ENCODE results near the gene EFR3B.

The EFR3B gene

DNA sequence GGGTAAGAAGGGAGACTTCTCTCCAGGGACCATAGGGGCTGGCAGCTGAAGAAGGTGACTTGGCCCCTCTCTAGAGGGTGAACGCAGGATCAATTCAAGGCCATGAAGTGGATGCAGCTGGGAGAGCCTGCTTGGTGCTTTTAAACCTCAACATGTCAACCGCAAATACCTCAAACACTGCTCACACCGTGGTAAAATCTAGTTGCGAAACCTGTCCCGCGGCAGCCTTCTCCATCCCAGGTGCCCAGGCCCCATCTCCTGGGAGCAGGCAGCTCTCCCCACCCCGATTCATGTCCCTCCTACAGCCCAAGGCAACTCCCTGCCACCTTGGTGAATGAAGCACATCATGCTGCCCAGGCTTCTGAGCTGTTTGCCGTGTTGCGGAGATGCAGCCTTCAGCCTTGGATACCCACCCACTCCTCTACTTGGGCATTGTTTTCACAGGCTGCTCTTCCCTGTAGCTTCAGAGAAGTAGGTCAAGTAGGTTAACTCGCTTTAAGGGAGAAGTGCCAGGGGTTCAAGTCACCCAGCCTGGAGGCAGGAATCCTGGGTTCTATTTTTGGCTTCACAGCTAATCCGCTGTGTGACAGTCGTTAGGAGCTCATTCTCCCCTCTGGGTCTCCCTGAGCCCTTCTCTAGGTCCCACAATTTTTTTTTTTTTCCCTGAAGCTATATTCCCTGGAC, 6.2 kb upstream of the EFR3B start:
- no peak for DNase-seq (ENCODE audit: low read depth in 2 of 3, low spot score in 2 of 3)

DNA sequence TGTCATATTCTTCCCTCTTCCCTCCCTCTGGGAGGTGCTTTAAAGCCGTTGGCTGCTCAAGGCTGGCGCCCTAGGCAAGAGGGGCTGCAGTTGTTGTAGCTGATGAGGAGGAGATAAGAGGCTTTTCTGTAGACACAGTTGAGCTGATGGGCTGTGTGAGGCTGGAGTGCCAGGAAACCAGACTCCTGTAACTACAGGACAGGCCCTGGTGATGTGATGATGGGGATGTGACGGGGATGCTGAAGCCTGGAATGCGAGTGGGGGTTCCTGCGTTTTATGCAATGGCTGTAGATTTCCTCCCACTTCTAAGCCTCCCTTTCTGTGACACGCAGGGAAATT, 5.7 kb upstream of the EFR3B start:
- DNase-seq (ENCODE audit: low read depth in 2 of 3, low spot score in 2 of 3), result no peak

DNA sequence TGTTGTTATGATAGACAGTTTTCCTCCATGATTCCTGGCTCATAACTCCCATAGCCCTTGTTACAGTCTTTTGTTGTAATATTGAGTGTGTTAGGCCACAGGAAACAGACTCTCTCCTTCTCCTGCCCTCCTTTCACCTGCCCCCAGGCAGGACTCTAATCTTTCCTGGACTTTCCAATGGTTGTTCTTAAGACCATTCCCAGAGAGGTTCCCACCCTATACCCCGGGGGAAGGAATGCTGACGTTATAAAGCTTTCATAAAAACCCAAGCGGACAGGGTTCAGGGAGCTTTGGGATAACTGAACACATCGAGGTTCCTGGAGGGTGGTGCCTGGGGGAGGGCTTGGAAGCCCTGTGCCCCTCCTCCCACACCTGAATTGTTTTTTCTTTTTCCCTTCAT, 2.8 kb upstream of the EFR3B start:
- DNase-seq (ENCODE audit: low read depth in 2 of 3, low spot score in 2 of 3), result no peak

DNA sequence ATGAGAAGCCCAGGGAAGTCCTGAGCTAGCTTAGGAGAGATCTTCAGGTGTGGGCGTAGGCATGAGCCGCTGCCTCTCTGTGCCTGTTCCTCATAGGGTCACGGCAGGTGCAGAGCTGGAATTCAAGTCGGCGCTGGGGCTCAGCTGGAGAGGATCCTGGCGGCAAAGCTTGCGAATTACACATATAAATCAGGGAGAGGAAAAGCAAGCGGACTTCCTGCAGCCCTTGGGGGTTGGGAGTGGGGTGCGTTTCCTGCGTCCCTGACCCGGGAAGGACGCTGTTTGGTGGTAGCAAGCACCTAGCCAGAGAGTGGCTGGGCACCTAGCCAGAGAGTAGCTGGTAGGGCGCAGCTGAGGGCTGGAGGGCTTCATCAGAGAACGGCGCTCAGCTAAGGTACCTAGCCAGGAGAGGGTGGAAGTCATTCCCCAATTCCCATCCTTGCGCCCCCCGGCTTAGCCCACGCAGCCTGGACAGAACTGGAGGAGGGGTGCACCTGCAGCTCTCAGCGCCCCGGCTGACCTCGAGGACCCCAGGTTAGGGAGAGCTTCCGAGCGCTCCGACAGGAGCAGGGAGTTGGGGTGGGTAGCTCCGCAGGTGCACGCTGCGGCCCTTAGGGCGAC, 459 bp upstream of the EFR3B start:
- peak in 1 of 3 experiments; percentile 12 for DNase-seq (ENCODE audit: low read depth in 2 of 3, low spot score in 2 of 3)

DNA sequence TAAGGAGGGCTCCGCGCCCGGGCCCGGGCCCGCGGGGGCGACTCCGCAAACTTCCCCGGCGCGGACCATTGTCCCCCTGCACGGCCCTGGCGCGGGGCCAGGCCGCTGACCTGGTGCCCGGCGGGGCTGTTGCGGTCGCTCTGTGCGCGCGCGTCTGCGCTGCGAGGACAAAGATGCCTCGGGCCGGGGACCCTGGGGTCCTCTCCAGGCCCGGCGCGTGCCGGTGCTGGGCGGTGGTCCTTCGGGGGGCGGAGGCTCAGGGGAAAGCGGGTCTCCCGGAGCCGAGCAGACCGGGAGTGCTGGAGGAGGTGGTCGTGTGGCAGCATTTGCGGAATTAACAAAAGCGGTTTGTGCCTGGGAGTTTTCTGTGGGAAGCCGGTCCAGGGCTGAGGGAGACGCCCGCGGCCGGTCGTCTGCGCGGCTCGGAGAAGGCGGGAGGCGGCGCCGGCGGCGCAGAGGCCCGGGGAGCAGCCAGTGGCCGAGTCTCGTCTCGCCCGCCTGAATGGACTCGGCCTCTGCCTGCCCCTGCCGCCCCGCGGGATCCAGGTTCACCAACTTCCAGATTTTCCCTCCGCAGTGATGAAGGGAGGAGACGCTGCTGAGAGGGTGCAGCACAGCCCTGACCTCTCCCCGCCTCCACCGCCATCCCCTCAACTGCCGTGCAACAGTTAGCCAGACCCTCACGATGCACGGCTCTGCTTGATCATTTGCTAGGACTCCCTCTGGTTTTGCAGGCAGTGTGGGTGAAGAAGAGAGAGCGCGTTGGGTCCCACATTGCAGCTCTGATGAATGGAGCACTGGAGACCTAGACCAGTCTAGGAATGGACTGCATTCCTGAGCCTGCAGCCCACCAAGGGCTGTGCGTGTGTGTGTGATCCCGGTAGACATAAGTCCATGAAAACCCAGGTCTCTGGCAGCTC, 705 bp downstream of the EFR3B start:
- DNase-seq (ENCODE audit: low read depth in 2 of 3, low spot score in 2 of 3), result peak in 1 of 3 experiments; percentile 7

DNA sequence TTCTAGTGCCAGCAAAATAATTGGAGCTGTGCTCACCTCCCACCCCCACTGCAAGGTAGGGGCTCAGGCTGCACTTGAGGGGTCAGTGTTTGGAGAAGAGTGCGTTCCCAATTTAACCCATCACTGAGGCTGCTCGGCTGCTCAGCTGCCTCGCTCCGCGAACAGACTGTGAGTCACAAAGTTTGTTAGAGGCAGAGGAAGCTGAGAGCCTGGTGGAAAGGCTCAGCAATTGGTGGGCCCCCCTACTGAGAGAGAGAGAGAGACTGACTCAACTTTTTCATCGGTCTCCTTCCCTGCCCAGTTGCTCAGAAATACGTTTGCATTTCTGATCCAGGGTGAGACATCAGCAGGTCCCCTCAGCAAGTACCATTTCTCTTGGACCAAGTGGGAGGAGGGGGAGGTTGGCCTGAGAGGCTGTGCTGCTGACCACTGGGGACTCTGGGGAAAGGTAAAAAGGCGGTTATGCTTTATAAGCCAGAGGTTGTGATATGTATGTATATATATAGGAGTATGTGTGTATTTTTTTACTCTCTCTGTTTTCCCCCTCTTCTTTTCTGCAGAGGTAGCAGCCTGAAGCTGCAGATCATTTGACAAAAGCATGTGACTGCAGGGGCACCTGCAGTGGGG, 1.5 kb downstream of the EFR3B start:
- DNase-seq (ENCODE audit: low read depth in 2 of 3, low spot score in 2 of 3), result peak in 2 of 3 experiments; percentile 7 to 30

DNA sequence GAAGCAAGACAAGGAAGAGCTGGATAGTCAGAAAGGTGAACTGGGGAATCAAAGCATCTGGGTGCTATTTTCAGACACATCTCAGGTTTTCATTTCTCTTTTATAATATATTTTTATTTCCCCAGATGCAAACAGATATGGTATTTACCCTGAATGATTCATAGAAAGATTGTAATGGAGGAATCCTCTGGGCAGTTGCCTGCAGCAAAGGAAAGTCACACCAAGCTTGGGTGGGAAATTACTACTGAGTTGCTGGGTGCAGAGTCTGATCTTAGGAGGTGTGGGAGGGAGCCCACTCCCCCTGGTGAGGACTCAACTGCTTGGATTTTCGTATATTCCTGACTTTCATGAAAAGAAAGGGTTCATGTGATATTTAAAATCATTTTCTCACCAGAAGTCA, 2.1 kb downstream of the EFR3B start:
- no peak for DNase-seq (ENCODE audit: low read depth in 2 of 3, low spot score in 2 of 3)

DNA sequence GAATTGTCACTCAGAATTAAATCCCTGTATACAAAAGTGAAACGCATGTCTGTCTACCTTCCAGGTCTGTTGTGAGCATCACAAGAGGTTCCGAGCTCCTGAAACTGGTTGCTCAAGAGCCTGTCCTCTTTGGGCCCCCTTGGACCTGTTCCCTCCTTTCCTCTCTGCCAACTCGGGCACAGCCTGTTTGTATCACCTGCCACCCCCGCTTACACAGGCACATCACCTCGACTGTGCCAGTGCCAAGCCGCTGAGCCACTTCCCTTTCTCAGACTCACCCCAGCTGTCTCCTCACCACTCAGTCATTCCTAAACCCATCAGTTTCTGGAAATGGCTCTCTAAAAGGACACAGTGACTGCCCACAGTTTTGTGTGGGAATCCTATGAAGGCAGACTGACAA, 3.1 kb downstream of the EFR3B start:
- no peak for DNase-seq (ENCODE audit: low read depth in 2 of 3, low spot score in 2 of 3)

DNA sequence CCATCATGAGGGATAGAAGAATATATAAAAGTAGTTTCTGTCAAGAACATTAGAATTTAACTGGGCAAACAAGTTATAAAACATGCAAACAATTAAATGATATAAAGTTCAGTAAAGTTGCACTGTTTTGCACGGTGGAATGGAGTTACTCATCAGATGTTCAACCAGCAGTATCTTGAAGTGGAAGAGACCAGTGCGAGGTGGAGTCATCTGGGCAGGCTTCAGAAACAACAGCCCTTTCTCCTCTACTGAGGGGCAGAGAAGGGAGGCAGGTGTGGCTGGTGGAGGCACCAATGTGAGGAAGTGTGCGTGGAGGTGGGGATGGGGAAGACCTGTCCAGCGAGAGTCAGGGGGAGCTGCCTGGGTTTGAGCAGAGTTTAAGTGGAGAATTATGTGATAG, 7.5 kb downstream of the EFR3B start:
- DNase-seq (ENCODE audit: low read depth in 2 of 3, low spot score in 2 of 3), result no peak

DNA sequence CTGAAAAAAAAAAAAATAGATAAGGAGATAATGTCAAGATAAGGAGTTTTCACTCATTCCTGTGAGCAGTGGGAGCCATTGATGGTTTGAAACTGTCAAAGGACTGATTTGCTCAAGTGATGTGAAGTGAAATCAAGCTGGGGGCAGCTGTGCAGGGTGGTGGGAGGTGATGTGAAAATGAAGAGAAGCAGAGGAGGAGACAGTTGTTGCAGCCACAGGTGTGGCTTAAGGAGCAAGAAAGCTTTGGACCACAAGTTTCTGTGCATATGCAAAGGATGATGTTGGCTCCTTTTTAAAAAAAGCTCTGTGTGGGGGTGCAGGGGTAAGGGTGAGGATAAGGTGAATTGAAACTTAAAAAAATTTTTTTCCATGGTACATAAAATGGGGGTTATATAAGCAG, 8.3 kb downstream of the EFR3B start:
- no peak for DNase-seq (ENCODE audit: low read depth in 2 of 3, low spot score in 2 of 3)

DNA sequence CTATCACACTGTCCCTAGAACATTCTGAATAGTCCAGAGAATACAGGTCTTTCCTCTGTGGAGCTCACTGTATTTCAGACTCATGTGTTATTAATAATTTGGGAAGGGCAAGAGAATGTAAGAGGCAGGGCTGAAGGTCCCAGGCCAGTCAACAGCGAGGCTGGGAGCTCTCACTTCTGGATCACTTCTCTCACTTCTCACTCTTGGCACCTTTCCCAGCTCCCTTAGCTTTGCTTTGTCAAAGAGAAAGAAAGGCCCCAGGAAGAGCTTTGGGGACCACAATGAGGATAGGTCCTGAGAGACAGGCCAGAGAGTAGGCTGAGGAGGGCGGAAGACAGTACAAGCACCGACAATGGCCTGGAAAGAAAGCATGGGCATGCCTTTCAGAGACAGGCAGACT, 11.2 kb downstream of the EFR3B start:
- no peak for DNase-seq (ENCODE audit: low read depth in 2 of 3, low spot score in 2 of 3)

DNA sequence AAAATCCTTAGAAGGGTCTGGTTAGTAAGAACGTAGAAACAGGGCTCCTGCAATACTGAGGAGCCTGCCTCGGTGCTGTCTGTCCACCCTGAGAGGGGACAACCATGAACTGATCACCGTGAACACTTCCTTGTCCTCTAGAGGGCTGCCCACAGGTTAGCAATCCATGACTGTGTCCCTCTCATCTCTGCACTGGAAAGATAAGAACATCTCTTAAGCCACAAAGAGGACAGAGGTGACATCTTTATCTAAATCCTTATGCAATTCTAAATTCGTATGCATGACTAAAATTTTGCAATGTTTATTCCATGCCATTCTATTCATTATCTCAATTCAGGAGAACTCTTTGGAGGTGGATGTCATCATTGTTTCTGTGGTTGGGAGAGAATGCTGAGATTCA, 12.8 kb downstream of the EFR3B start:
- no peak for DNase-seq (ENCODE audit: low read depth in 2 of 3, low spot score in 2 of 3)

DNA sequence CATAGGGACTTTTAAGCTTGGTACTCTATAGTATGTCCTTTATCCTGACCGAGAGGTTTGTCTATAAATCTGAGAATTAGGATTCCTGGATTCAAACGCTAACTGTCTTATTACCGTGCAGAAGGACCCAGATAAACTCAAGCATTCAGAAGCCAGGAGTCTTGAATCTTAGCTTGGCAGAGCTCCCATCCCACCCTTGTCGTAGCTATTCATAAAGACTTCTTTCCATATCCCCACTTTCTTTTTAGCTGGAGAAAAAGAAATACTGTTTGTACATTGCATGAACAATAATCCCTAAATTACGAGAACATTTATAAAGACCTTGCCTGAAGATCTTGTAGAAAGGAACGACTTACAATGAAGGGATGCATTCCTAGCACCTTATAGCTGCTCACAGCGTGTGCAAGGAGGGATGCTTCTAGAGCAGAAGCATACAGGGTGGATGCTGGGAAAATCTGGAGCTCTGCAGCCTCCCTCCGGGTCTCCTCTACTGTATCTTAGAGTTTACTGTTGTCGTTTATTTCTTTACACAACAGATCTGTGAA, 13.6 kb downstream of the EFR3B start:
- DNase-seq (ENCODE audit: low read depth in 2 of 3, low spot score in 2 of 3), result no peak

DNA sequence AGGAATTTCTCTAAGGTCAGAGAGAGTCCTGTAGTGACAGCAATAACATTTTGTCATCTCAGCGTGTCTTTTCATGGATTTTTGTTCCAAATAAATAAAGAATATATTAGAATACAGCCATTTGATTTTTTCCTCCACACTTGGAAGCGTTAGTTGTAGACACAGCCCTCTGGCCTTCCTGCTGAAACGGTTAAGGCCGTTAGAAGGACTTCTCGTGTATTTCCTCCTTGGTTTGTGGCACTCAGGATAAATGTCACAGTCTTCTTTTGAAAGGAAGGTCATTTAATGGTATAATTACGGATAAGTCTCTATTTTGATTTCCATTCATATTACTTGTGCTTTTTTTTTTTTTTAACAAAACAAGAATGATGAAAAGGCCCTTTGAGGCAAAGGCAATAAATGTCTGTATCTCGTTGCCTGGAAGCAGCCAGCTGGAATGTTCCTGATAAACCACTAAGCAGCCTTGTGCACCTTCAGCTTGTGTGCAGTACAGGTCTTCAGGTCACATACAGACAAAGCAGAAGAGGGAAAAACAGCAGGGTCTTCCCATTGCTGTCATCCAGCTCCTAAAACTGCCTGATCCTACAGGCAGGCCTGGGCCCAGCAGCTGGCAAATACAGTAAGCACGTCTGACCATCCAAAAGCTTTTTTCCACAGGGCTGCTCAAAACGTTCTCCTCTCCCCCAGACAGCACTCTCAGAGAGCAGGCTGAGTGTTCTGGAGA, 14.4 kb downstream of the EFR3B start:
- DNase-seq (ENCODE audit: low read depth in 2 of 3, low spot score in 2 of 3), result no peak

DNA sequence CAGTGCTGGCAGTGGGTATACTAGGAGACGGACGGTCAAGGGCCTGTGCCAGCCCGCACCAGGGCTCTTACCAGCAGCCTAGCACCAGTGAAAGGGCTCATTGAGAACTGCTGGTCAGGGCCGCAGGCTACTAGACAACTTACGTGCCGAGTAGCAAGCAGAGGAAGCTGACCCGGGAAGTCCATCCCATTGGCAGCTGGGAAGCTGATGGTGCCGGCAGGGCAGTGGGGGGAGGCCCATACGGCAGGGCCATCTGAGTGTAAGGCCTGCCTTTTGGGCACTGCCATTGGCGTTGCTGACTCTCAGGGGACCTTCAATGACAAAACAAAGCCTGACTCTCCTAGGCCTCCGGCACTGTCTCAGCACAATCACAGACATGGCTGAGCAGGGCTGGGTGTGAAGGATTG, 20.6 kb downstream of the EFR3B start:
- no peak for DNase-seq (ENCODE audit: low read depth in 2 of 3, low spot score in 2 of 3)

DNA sequence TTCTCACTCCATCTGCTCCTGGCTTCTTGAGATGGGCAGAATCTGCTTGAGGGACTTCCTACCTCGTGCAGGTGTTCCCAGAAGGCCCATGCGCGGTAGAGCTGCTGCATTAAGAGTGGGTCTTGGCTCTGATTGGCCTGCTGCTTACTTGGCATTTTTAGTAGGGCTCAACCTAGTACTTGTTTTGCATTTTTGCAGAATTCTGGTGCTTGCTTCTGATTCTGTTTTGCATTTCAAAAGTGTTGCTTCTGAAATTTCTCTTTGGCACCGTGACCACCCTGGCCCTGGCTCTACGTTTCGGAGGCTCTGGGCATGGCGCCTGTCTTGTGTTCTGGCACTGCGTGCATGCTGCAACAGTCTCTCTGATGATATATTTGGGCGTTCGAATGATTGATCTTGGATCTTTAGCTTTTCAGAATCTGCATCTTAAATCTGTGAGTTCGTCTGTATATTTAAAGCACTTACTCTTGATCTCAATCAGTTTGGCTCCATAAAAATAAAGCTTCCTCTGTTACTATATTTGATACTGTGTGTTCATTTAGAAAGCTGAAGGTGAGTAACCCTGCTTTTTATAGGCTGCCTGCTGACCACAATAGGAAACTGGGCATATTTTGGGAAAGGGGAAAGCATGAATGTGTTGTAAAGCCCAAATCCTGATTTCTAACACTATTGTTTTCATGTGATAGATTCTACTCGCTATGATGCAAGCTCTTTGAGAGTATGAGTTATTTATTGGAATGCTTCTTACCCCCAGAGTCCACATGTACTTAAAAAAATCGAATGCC, 22.2 kb downstream of the EFR3B start:
- DNase-seq (ENCODE audit: low read depth in 2 of 3, low spot score in 2 of 3), result no peak

DNA sequence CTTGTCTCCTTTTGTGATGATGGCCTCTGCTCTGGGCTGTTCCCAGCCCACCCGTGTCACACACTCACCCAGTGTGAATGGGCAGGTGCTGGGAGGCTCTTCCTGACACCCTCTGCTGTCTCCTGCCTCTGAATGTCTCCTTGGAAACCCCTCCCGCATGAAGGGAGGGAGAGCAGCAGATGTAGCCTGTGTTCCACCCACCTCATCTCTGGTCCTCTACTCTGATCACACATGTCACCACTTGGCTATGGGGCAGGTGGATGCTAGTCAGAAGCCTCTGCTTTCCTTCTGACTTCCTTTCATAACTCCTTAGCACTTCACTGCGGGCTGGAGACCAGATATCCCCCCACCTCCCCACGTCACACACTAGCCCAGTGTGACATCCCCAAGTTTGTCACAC, 23.9 kb downstream of the EFR3B start:
- DNase-seq (ENCODE audit: low read depth in 2 of 3, low spot score in 2 of 3), result no peak

DNA sequence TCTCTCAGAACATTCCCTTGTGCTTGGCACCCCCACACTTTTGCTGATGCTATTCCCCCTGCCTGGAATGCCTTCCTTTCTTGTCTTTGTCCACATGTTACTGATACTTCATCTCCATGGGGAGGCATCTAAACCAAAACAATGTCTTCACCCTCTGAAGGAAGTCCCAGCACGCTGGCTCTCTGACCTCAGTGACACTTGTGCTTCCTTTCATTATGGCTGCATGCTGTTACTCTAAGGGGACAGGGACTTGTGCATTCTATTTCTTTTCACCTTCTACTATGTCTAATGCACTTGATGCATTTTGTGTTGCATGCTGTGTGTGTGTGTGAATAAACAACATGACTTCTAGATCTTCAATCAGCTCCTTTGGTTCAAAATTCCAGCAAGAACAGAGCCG, 24.6 kb downstream of the EFR3B start:
- DNase-seq (ENCODE audit: low read depth in 2 of 3, low spot score in 2 of 3), result no peak

DNA sequence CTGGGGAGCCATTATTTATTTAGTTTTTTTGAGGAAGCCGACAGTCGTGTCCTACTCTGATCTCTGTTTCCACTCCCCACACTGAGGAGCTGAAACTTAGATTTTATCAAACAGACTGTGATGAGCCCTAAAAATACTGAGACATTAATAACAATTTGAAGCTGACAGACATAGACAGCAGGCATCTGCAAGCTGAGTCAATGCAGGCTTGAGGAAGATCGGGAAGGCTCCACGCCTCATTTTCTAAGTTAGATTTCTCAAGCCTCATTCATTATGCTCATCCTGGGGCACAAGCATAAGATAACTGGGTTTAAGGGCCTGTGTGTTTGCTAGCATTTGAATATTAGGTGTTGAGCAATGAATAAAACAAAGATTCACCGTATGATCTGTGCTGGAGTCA, 26.3 kb downstream of the EFR3B start:
- no peak for DNase-seq (ENCODE audit: low read depth in 2 of 3, low spot score in 2 of 3)

DNA sequence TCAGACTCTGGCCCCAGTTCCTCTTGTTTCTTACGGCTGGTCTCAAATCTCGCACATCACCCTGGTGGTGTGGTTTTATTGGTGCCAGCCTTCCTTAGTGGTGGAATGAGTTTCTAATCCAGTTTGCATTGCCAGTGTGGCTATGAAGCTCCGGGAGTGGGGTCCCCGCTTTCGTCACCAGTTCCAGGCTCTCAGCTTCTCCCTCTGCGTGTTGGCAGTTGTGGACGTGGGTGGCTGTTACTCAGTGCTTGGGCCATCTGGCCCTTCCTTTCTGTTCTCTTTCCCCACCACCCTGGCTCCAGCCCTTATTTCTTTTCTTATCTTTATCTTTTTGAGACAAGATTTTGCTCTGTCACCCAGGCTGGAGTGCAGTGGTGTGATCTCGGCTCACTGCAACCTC, 30.1 kb downstream of the EFR3B start:
- DNase-seq (ENCODE audit: low read depth in 2 of 3, low spot score in 2 of 3), result no peak
